Endothelial cell of umbilical vein (primary cell): ENCODE results near the gene BLM. TPM values are rescaled to one million over a fixed set of nuclear protein-coding genes. Genes with fewer than 3 reads are reported as not detected.

Source experiments
- BruUV-seq: library from RNA; stranded (reverse); fragments of 400-500 nt; replicated peaks from 2 replicates; lab custom pipeline; 2021; lab: Mats Ljungman, UMichigan
- CTCF ChIA-PET: fragments of 300-600, 350-600 bp; sonication (Branson Sonifier 250); formaldehyde crosslinking; loops from one replicate; lab custom pipeline; 2021; ENCODE audit warnings: antibody characterized with exemption, inconsistent platforms; lab: Charles Lee
- POLR2A ChIA-PET: fragments of 300-600, 350-600 bp; sonication (Branson Sonifier 250); formaldehyde crosslinking; loops from one replicate; lab custom pipeline; 2021; ENCODE audit warnings: antibody characterized with exemption, inconsistent platforms; lab: Charles Lee
- DNase-seq: peaks from one replicate; pipeline ENCODE4 v3.0.0-alpha.2; 2011; ENCODE audit warnings: low read depth, low spot score
- FAIRE-seq: peaks from 2 replicates; lab custom pipeline; 2011; peaks lifted over from hg19 to GRCh38; lab: Jason Lieb, UNC
- H2AFZ ChIP-seq: 2 replicates; pipeline ENCODE4 v1.6.0; 2012; ENCODE audit warnings: low read depth, low read length, control low read depth, inconsistent platforms
- H3K27ac ChIP-seq: 2 replicates; pipeline ENCODE4 v1.5.1; 2011; ENCODE audit warnings: low read depth, mild to moderate bottlenecking, control low read depth, low read length, moderate library complexity; ENCODE audit not compliant: insufficient read depth
- H3K27me3 ChIP-seq, 2 experiments: 2 replicates each; pipeline versions ENCODE4 v1.6.0 to v1.6.1; 2011; ENCODE audit warnings: low read length in 2 of 2, mixed read lengths in 1 of 2; ENCODE audit not compliant: control insufficient read depth in 2 of 2, insufficient read depth in 2 of 2
- H3K36me3 ChIP-seq, 2 experiments: 2 replicates in 1 of 2; 3 replicates in 1 of 2; pipeline ENCODE4 v1.5.1; 2011; ENCODE audit warnings: low read length in 2 of 2, mild to moderate bottlenecking in 1 of 2, moderate library complexity in 1 of 2; ENCODE audit not compliant: control insufficient read depth in 2 of 2, insufficient read depth in 2 of 2; ENCODE audit errors: extremely low read depth in 1 of 2
- H3K4me1 ChIP-seq: 3 replicates; pipeline ENCODE4 v1.5.1; 2011; ENCODE audit warnings: mild to moderate bottlenecking, low read length; ENCODE audit not compliant: control insufficient read depth, insufficient read depth; ENCODE audit errors: extremely low read depth
- H3K4me2 ChIP-seq: 2 replicates; pipeline ENCODE4 v1.6.1; 2011; ENCODE audit warnings: low read length, control low read depth, mixed read lengths; ENCODE audit not compliant: insufficient read depth
- H3K4me3 ChIP-seq, 3 experiments: fragments of 200-600 bp in 1 of 3; sonication (generic), shearing (Covaris generic) in 1 of 3; replicated peaks in 1 of 3; 2 replicates each; pipeline ENCODE4 v1.5.1; 2011 to 2016; ENCODE audit warnings: control low read depth in 3 of 3, low read length in 3 of 3, mild to moderate bottlenecking in 2 of 3, inconsistent platforms in 1 of 3, low read depth in 1 of 3, moderate library complexity in 1 of 3; ENCODE audit not compliant: insufficient read depth in 1 of 3
- H3K79me2 ChIP-seq: 2 replicates; pipeline ENCODE4 v1.6.0; 2012; ENCODE audit warnings: low read length, inconsistent platforms; ENCODE audit not compliant: control insufficient read depth, insufficient read depth
- H3K9ac ChIP-seq: replicated peaks from 2 replicates; pipeline ENCODE3; 2011; ENCODE audit warnings: low read length, control low read depth; ENCODE audit not compliant: insufficient read depth; ENCODE audit errors: extremely low read depth
- H3K9me1 ChIP-seq: replicated peaks from 3 replicates; pipeline ENCODE4 v1.6.0; 2011; ENCODE audit warnings: mild to moderate bottlenecking, low read length; ENCODE audit not compliant: control insufficient read depth, insufficient read depth; ENCODE audit errors: extremely low read depth
- H3K9me3 ChIP-seq: replicated peaks from 2 replicates; pipeline ENCODE4 v1.5.1; 2012; ENCODE audit warnings: low read length, inconsistent platforms; ENCODE audit not compliant: control insufficient read depth, insufficient read depth
- H4K20me1 ChIP-seq: replicated peaks from 2 replicates; pipeline ENCODE3; 2011; ENCODE audit warnings: mild to moderate bottlenecking, low read length; ENCODE audit not compliant: control insufficient read depth, insufficient read depth; ENCODE audit errors: extremely low read depth
- CTCF ChIP-seq, 2 donors: IDR thresholded peaks; 1 replicate in 1 of 2; 2 replicates in 1 of 2; pipeline ENCODE4 v1.5.1; 2011; ENCODE audit warnings: low read length in 2 of 2, mild to moderate bottlenecking in 2 of 2, moderate library complexity in 2 of 2, control low read depth in 1 of 2, inconsistent platforms in 1 of 2, low read depth in 1 of 2; ENCODE audit not compliant: insufficient read depth in 1 of 2; ENCODE audit errors: extremely low read depth in 1 of 2
- EZH2 ChIP-seq: IDR thresholded peaks from 2 replicates; pipeline ENCODE4 v1.6.1; 2012; ENCODE audit warnings: borderline replicate concordance, low read depth, mild to moderate bottlenecking, moderate library complexity, low read length, inconsistent platforms; ENCODE audit not compliant: severe bottlenecking
- FOS ChIP-seq: IDR thresholded peaks from 2 replicates; pipeline ENCODE4 v1.6.1; 2011; ENCODE audit warnings: mild to moderate bottlenecking, low read length, moderate library complexity, borderline replicate concordance; ENCODE audit not compliant: insufficient read depth
- GATA2 ChIP-seq: IDR thresholded peaks from 2 replicates; pipeline ENCODE4 v1.7.0; 2011; ENCODE audit warnings: low read depth, mild to moderate bottlenecking, moderate library complexity, mixed read lengths, low read length; ENCODE audit not compliant: insufficient read length, insufficient read depth
- JUN ChIP-seq: IDR thresholded peaks from 2 replicates; pipeline ENCODE4 v1.6.1; 2011; ENCODE audit warnings: borderline replicate concordance, low read depth; ENCODE audit not compliant: insufficient read length, insufficient read depth
- MAX ChIP-seq: IDR thresholded peaks from 2 replicates; pipeline ENCODE4 v1.6.1; 2011; ENCODE audit not compliant: insufficient read depth, insufficient read length
- MYC ChIP-seq: IDR thresholded peaks from one replicate; pipeline ENCODE4 v1.6.1; 2011; ENCODE audit warnings: mild to moderate bottlenecking, low read depth, low read length
- POLR2A ChIP-seq: IDR thresholded peaks from 2 replicates; pipeline ENCODE4 v1.6.1; 2012; ENCODE audit warnings: low read depth, mild to moderate bottlenecking, control low read depth, low read length
- POLR2AphosphoS5 ChIP-seq: IDR thresholded peaks from 2 replicates; pipeline ENCODE4 v1.6.1; 2012; ENCODE audit warnings: low read depth, mild to moderate bottlenecking, control low read depth, low read length, moderate library complexity; ENCODE audit not compliant: insufficient read depth
- dilution Hi-C: fragments of 300-500 bp; cut with MboI; formaldehyde crosslinking; loops from one replicate; pipeline ENCODE4 v1.15.0; 2019; ENCODE audit warnings: low sequenced_read_pairs; ENCODE audit not compliant: extremely low pct_ligation_motif_present
- intact Hi-C: fragments of 100-400 bp; cut with micrococcal nuclease; formaldehyde crosslinking; loops from one replicate; pipeline ENCODE4 v1.10.0; 2022
- polyA plus RNA-seq, 4 experiments: library from polyadenylated mRNA; depleted of rRNA in 3 of 4; stranded (reverse) in 3 of 4; unstranded in 1 of 4; fragments of >200 nt; gene quantifications; 2 replicates each; pipeline versions ENCODE4 v1.2.1 to v1.2.3, GENCODE V29; 2011 to 2012; ENCODE audit warnings: missing spikeins in 1 of 4
- total RNA-seq: library from RNA; stranded (reverse); gene quantifications from 2 replicates; pipeline ENCODE4 v1.2.3, GENCODE V29; 2021

BLM gene
- total and polyA plus RNA-seq, 2 donors (not counting 3 experiments of a cell fraction or from before 2014, with no cell fraction given), result 3.8 to 17.3 TPM

GRCh38 chr15:90862964-90863778, 146.0 kb downstream of the BLM start:
- no peaks in the 10 kb centered on the region for H3K9me1 ChIP-seq
- no peak overlapping the region for H3K27ac ChIP-seq
- TF ChIP-seq POLR2A (no peak), CTCF (IDR thresholded peaks at IDR 0.05; ENCODE audit: extremely low read depth in 1 of 2, insufficient read depth in 1 of 2, low read depth in 1 of 2, low read length in 2 of 2) (no peak), POLR2AphosphoS5 (no peak), FOS (no peak), GATA2 (no peak), JUN (no peak), MYC (no peak), EZH2 (no peak), MAX (no peak)
- H3K4me1 ChIP-seq, result no peaks in the 10 kb centered on the region
- H4K20me1 ChIP-seq, result no peaks in the 10 kb centered on the region
- intact Hi-C loops, result no loop called here
- H3K4me3 ChIP-seq, result no peak overlapping the region
- H3K36me3 ChIP-seq, result no peaks in the 10 kb centered on the region
- ChIA-PET CTCF (no interaction called here), POLR2A (no interaction called here)
- no peak overlapping the region for H3K4me2 ChIP-seq
- no peaks in the 10 kb centered on the region for H3K27me3 ChIP-seq
- no peaks in the 10 kb centered on the region for H3K79me2 ChIP-seq
- FAIRE-seq, result no peak
- BruUV-seq, result no TSS peak
- H2AFZ ChIP-seq, result no peak overlapping the region
- dilution Hi-C loops, result no loop called here
- H3K9ac ChIP-seq, result no peak overlapping the region
- no peaks in the 10 kb centered on the region for H3K9me3 ChIP-seq
- no peak for DNase-seq
